ENCODE data around the gene PGBD5. TPM values are rescaled to one million over a fixed set of nuclear protein-coding genes. Genes with fewer than 3 reads are reported as not detected.

PGBD5 gene
- total and polyA plus RNA-seq, 2 experiments from 2014 or later, result 0.82 to 2.4 TPM

DNA sequence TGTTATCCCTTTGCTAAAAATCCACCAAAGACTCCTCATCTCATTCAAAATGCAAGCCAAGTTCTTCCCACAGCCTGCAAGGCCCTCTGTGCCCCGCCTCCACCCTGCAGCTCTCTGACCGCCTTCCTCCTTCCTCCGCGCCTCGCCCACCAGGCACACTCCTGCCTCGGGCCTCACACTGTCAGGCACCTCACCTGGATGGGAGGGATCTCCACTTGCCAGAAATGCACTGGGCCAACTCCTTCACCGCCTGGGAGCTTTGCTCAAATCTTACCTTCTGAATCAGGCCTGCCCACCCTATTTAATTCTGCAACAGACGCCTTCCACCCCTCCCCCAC lies 26.2 kb downstream of the PGBD5 start:
- no peak overlapping the region for H3K4me3 ChIP-seq
- H3K36me3 ChIP-seq (replicated peaks; ENCODE audit: insufficient read depth, low read depth), result no peaks in the 10 kb centered on the region
- no peaks in the 10 kb centered on the region for H3K4me1 ChIP-seq (ENCODE audit: insufficient read depth)
- no peaks in the 10 kb centered on the region for H3K9me2 ChIP-seq (replicated peaks; ENCODE audit: insufficient read depth)
- no peak for TF ChIP-seq EZH2 (IDR thresholded peaks at IDR 0.05; ENCODE audit: borderline replicate concordance)
- TF ChIP-seq EZH2phosphoT487 (IDR thresholded peaks at IDR 0.05; ENCODE audit: low read depth, severe bottlenecking, unreplicated experiment), result no peak
- no peaks in the 10 kb centered on the region for H4K20me1 ChIP-seq (ENCODE audit: insufficient read depth, poor library complexity, severe bottlenecking)
- 92% methylated on average over 8 of the region's 8 CpGs for WGBS (ENCODE audit: low lambda C conversion rate, missing lambda C conversion rate)
- no peaks in the 10 kb centered on the region for H3K27me3 ChIP-seq
- no peak for DNase-seq (ENCODE audit: low spot score)
- no peaks in the 10 kb centered on the region for H3K79me2 ChIP-seq
- H3K4me2 ChIP-seq, result no peak overlapping the region
- no peak overlapping the region for H3K27ac ChIP-seq
- no peaks in the 10 kb centered on the region for H3K9me3 ChIP-seq (ENCODE audit: low read depth)
- H2AFZ ChIP-seq, result no peak overlapping the region

DNA sequence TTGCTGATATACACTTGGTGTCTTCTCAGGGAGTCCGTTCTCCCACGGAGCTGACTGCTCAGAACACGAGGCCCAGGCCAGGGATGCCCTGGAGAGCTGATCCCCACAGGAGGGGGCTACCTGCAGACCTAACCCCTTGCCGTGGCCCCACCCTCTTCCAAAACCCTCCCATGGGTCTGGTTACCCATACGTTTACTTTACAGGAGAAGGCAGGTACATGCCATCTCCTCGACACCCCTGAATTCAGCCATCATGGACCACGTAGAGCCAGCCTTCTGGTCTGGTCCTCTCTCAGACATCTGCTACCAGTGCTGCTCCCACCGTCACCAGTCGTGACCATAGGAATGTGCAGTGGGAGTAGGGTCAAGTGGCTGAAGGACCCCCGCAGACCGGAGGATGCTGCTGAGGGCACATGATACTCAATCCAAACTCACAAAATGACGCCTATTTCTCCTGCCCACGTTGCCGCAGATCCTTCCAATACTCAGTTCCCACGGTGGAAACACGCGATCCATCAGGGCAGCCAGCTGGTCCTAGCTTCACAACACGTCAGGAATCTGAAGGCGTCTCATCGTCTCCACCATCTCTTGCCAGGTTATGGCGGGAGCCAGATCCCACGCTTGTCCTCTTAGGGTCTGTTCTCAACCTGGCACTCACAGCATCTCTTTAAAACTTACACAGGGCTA lies 26.7 kb downstream of the PGBD5 start:
- Histone ChIP-seq H2AFZ (no peak overlapping the region), H3K9me3 (ENCODE audit: low read depth) (no peaks in the 10 kb centered on the region), H3K36me3 (replicated peaks; ENCODE audit: insufficient read depth, low read depth) (no peaks in the 10 kb centered on the region), H3K79me2 (no peaks in the 10 kb centered on the region), H3K4me1 (ENCODE audit: insufficient read depth) (no peaks in the 10 kb centered on the region), H3K27ac (no peak overlapping the region), H3K27me3 (no peaks in the 10 kb centered on the region), H3K9me2 (replicated peaks; ENCODE audit: insufficient read depth) (no peaks in the 10 kb centered on the region), H3K4me3 (no peak overlapping the region), H3K4me2 (no peak overlapping the region), H4K20me1 (ENCODE audit: insufficient read depth, poor library complexity, severe bottlenecking) (no peaks in the 10 kb centered on the region)
- WGBS (ENCODE audit: low lambda C conversion rate, missing lambda C conversion rate), result 95% methylated on average over 22 of the region's 22 CpGs
- DNase-seq (ENCODE audit: low spot score), result no peak
- TF ChIP-seq, protein P1, sequence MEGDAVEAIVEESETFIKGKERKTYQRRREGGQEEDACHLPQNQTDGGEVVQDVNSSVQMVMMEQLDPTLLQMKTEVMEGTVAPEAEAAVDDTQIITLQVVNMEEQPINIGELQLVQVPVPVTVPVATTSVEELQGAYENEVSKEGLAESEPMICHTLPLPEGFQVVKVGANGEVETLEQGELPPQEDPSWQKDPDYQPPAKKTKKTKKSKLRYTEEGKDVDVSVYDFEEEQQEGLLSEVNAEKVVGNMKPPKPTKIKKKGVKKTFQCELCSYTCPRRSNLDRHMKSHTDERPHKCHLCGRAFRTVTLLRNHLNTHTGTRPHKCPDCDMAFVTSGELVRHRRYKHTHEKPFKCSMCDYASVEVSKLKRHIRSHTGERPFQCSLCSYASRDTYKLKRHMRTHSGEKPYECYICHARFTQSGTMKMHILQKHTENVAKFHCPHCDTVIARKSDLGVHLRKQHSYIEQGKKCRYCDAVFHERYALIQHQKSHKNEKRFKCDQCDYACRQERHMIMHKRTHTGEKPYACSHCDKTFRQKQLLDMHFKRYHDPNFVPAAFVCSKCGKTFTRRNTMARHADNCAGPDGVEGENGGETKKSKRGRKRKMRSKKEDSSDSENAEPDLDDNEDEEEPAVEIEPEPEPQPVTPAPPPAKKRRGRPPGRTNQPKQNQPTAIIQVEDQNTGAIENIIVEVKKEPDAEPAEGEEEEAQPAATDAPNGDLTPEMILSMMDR (IDR thresholded peaks at IDR 0.05; ENCODE audit: poor library complexity), result no peak
- no peak for TF ChIP-seq EZH2phosphoT487 (IDR thresholded peaks at IDR 0.05; ENCODE audit: low read depth, severe bottlenecking, unreplicated experiment)
- no peak for TF ChIP-seq EZH2 (IDR thresholded peaks at IDR 0.05; ENCODE audit: borderline replicate concordance)

DNA sequence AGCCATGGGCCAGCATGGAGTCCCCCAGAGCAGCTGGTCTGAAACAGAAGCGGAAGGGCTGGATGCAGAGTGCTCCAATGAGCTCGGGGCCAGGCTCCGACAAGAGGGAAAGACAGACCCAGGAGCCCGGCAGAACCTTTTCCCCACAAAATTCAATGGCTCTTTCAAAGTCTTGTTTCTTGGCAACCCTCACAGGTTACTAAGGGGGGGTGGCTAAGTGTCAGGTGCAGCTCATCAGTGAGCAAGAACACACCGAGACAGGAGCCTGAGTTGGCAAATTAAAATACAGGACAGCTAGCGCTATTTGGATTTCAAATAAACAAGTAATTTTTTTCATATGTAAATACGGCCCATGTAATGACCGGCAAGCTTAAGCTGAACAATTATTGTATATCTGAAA lies 27.3 kb downstream of the PGBD5 start:
- no peak overlapping the region for H3K27ac ChIP-seq
- no peak overlapping the region for H3K4me2 ChIP-seq
- H3K79me2 ChIP-seq, result no peaks in the 10 kb centered on the region
- no peaks in the 10 kb centered on the region for H3K9me2 ChIP-seq (replicated peaks; ENCODE audit: insufficient read depth)
- no peaks in the 10 kb centered on the region for H3K9me3 ChIP-seq (ENCODE audit: low read depth)
- H3K4me3 ChIP-seq, result no peak overlapping the region
- H3K27me3 ChIP-seq, result no peaks in the 10 kb centered on the region
- H4K20me1 ChIP-seq (ENCODE audit: insufficient read depth, poor library complexity, severe bottlenecking), result no peaks in the 10 kb centered on the region
- WGBS (ENCODE audit: low lambda C conversion rate, missing lambda C conversion rate), result 95% methylated on average over 8 of the region's 8 CpGs
- TF ChIP-seq EZH2phosphoT487 (IDR thresholded peaks at IDR 0.05; ENCODE audit: low read depth, severe bottlenecking, unreplicated experiment) (no peak), EZH2 (IDR thresholded peaks at IDR 0.05; ENCODE audit: borderline replicate concordance) (no peak)
- TF ChIP-seq, protein P1 (IDR thresholded peaks at IDR 0.05; ENCODE audit: poor library complexity), result no peak
- no peaks in the 10 kb centered on the region for H3K4me1 ChIP-seq (ENCODE audit: insufficient read depth)
- DNase-seq (ENCODE audit: low spot score), result no peak
- no peak overlapping the region for H2AFZ ChIP-seq
- no peaks in the 10 kb centered on the region for H3K36me3 ChIP-seq (replicated peaks; ENCODE audit: insufficient read depth, low read depth)

DNA sequence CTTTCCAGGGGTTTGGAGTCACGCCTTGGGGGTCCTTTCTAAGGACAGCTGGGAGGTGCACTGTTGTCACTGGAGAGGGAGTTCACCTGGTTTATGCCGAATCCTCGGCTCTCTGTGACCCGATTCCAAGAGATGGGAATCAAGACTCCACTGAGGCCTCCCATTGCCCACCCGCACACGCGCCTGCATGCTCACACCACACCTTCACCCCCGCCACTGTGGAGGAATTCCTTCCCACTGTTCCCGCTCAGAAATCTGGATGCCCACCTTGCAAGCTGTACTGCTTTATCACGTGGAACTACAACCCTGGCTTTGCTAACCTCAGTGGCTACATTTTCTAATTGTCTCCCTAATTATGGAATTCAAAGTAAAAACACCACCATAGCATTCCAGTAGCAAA lies 29.2 kb downstream of the PGBD5 start:
- Histone ChIP-seq H3K9me2 (replicated peaks; ENCODE audit: insufficient read depth) (no peaks in the 10 kb centered on the region), H3K79me2 (no peaks in the 10 kb centered on the region), H3K4me1 (ENCODE audit: insufficient read depth) (no peaks in the 10 kb centered on the region), H2AFZ (no peak overlapping the region), H3K27ac (no peak overlapping the region), H3K36me3 (replicated peaks; ENCODE audit: insufficient read depth, low read depth) (no peaks in the 10 kb centered on the region), H3K9me3 (ENCODE audit: low read depth) (no peaks in the 10 kb centered on the region), H3K4me3 (no peak overlapping the region), H3K27me3 (no peaks in the 10 kb centered on the region), H4K20me1 (ENCODE audit: insufficient read depth, poor library complexity, severe bottlenecking) (no peaks in the 10 kb centered on the region), H3K4me2 (no peak overlapping the region)
- WGBS (ENCODE audit: low lambda C conversion rate, missing lambda C conversion rate), result 95% methylated on average over 10 of the region's 10 CpGs
- DNase-seq (ENCODE audit: low spot score), result no peak
- TF ChIP-seq EZH2phosphoT487 (IDR thresholded peaks at IDR 0.05; ENCODE audit: low read depth, severe bottlenecking, unreplicated experiment) (no peak), EZH2 (IDR thresholded peaks at IDR 0.05; ENCODE audit: borderline replicate concordance) (no peak)
- TF ChIP-seq, protein P1 (IDR thresholded peaks at IDR 0.05; ENCODE audit: poor library complexity), result no peak
